Prostate gland (tissue), 2 donors: ENCODE data around the gene VNN1. TPM values are rescaled to one million over a fixed set of nuclear protein-coding genes. Genes with fewer than 3 reads are reported as not detected.
"Not testable (repeated sequence)": the region's sequence is repeated elsewhere in the genome, so short reads cannot be mapped to it uniquely, and the experiment has no call there.

ENCODE experiments used
- DNase-seq: peaks from one replicate; pipeline ENCODE4 v3.0.0-alpha.2; 2019; ENCODE audit warnings: low spot score
- H3K27ac ChIP-seq, 2 donors: fragments of 200-600 bp; sonication (generic); 2 replicates each; pipeline ENCODE4 v1.5.1; 2017 to 2019
- H3K27me3 ChIP-seq: fragments of 200-600 bp; sonication (generic); replicated peaks from 2 replicates; pipeline ENCODE4 v1.5.1; 2019; ENCODE audit not compliant: insufficient read depth
- H3K36me3 ChIP-seq, 2 donors: fragments of 200-600 bp; sonication (generic); 1 replicate in 1 of 2; 2 replicates in 1 of 2; pipeline versions ENCODE4 v1.5.1 to v1.8.1; 2017 to 2019
- H3K4me1 ChIP-seq: fragments of 200-600 bp; sonication (generic); replicated peaks from 2 replicates; pipeline ENCODE4 v1.5.1; 2019
- H3K4me3 ChIP-seq, 2 donors: fragments of 200-600 bp; sonication (generic); 2 replicates each; pipeline ENCODE4 v1.5.1; 2017 to 2019
- H3K9me3 ChIP-seq: fragments of 200-600 bp; sonication (generic); 2 replicates; pipeline ENCODE4 v1.5.1; 2017
- CTCF ChIP-seq, 4 experiments: fragments of 200-600 bp in 2 of 4; fragments of 450-650 bp in 2 of 4; sonication (generic) in 2 of 4; IDR thresholded peaks; 1 replicate in 3 of 4; 2 replicates in 1 of 4; pipeline ENCODE4 v1.5.1; 2016 to 2019; ENCODE audit warnings: antibody characterized with exemption in 4 of 4, mild to moderate bottlenecking in 2 of 4, moderate library complexity in 2 of 4
- POLR2A ChIP-seq: fragments of 450-650 bp; IDR thresholded peaks from one replicate; pipeline ENCODE4 v1.6.1; 2016; ENCODE audit warnings: antibody characterized with exemption, mild to moderate bottlenecking
- POLR2AphosphoS5 ChIP-seq: sonication (generic); formaldehyde crosslinking; IDR thresholded peaks from one replicate; pipeline ENCODE4 v1.6.1; 2017; ENCODE audit warnings: antibody characterized with exemption
- WGBS: methylation state at CpG from one replicate; pipeline ENCODE4 v1.1.5; 2018; 5-methylcytosine and 5-hydroxymethylcytosine counted together
- intact Hi-C: fragments of 100-400 bp; cut with DNase I; formaldehyde crosslinking; loops from one replicate; pipeline ENCODE4 v1.14.2; 2022
- total RNA-seq, 2 donors: library from RNA; depleted of rRNA; stranded (reverse); fragments of >200 nt; gene quantifications; one replicate each; pipeline ENCODE4 v1.1.0, GENCODE V29; 2016

VNN1 gene
- total RNA-seq, 2 donors from 2014 or later = 0.32 to 0.34 TPM

GRCh38 chr6:132648356-132648755 lies 65.5 kb downstream of the VNN1 start:
- 40% methylated on average over 2 of the region's 2 CpGs for WGBS
- TF ChIP-seq POLR2AphosphoS5 = no peak
- TF ChIP-seq POLR2A = no peak
- Histone ChIP-seq H3K27me3 (no peaks in the 10 kb centered on the region), H3K4me3 (no peak overlapping the region), H3K27ac (no peak overlapping the region), H3K9me3 (no peaks in the 10 kb centered on the region), H3K36me3 (no peaks in the 10 kb centered on the region), H3K4me1 (no peaks in the 10 kb centered on the region)
- intact Hi-C loops = no loop called here
- no peak for DNase-seq

DNA sequence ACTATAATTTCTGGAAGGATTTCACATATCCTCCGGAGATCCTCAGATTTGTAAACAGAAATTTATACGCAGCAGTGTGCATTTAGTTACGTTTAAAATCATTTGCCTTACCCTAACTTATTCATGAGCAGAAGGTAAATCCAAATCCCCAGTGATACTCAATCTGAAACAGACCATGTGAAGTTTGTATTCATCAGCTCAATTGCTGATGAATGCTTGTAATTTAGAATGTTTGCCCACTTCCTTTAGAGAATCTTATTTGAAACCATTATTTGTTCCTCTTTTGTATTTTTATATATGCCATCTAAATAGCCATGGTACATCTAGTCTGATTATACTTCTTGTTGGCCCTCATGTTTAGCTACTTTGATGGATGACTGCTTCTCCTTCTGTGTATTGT lies 70.3 kb downstream of the VNN1 start:
- H3K36me3 ChIP-seq = no peaks in the 10 kb centered on the region
- intact Hi-C loops = no loop called here
- H3K4me1 ChIP-seq = no peaks in the 10 kb centered on the region
- DNase-seq = no peak
- TF ChIP-seq POLR2AphosphoS5 (no peak), CTCF (IDR thresholded peaks at IDR 0.05) (no peak), POLR2A (no peak)
- no peak overlapping the region for H3K4me3 ChIP-seq
- H3K9me3 ChIP-seq = no peaks in the 10 kb centered on the region
- WGBS = 66% methylated on average over 3 of the region's 3 CpGs
- no peaks in the 10 kb centered on the region for H3K27me3 ChIP-seq
- H3K27ac ChIP-seq = no peak overlapping the region

DNA sequence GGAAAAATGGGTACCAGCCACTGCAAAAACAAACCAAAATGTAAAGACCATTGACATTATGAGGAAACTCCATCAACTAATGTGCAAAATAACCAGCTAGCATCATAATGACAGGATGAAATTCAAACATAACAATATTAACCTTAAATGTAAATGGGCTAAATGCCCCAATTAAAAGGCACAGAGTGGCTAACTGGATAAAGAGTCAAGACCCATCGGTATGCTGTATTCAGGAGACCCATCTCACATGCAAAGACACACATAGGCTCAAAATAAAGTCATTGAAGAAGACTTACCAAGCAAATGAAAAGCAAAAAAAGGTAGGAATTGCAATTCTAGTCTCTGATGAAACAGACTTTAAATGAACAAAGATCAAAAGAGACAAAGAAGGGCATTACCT lies 76.7 kb downstream of the VNN1 start:
- H3K4me1 ChIP-seq, H3K36me3 ChIP-seq, DNase-seq, H3K9me3 ChIP-seq, intact Hi-C loops, H3K27me3 ChIP-seq, H3K4me3 ChIP-seq, H3K27ac ChIP-seq: not testable (repeated sequence)
- 97% methylated on average over 1 of the region's 1 CpG for WGBS

DNA sequence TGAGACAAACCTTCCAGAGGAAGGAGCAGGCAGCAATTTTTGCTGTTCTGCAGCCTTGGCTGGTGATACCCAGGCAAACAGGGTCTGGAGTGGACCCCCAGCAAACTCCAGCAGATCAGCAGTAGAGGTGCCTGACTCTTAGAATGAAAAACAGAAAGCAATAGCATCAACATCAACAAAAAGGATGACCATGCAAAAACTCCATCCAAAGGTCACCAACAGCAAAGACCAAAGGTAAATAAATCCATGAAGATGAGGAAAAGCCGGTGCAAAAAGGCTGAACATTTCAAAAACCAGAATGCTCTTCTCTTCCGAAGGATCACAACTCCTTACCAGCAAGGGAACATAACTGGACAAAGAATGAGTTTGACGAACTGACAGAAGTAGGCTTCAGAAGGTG lies 77.9 kb downstream of the VNN1 start:
- DNase-seq, intact Hi-C loops: not testable (repeated sequence)
- 96% methylated on average over 3 of the region's 3 CpGs for WGBS

GRCh38 chr6:132635288-132635687 lies 78.6 kb downstream of the VNN1 start:
- H3K4me1 ChIP-seq, H3K36me3 ChIP-seq, DNase-seq, H3K27me3 ChIP-seq, H3K9me3 ChIP-seq, H3K4me3 ChIP-seq, H3K27ac ChIP-seq, intact Hi-C loops: not testable (repeated sequence)
- WGBS = 38% methylated on average over 2 of the region's 3 CpGs

More for the DNA sequence above, 77.9 kb downstream of the VNN1 start:
- not testable (repeated sequence) for H3K4me3 ChIP-seq, H3K36me3 ChIP-seq, H3K27me3 ChIP-seq, H3K9me3 ChIP-seq, H3K4me1 ChIP-seq, H3K27ac ChIP-seq

DNA sequence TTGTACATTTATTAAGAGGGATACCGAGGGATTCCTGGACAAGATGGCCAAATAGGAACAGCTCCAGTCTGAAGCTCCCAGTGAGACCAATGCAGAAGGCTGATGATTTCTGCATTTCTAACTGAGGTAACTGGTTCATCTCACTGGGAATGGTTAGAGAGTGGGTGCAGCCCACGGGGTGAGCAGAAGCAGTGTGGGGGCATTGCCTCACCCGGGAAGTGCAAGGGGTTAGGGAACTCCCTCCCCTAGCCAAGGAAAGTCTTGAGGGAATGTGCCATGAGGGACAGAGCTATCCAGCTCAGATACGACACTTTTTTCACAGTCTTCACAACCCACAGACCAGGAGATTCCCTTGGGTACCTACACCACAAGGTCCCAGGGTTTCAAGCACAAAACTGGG lies 79.1 kb downstream of the VNN1 start:
- H3K27ac ChIP-seq = no peak overlapping the region
- H3K9me3 ChIP-seq = no peaks in the 10 kb centered on the region
- intact Hi-C loops = no loop called here
- DNase-seq = no peak
- H3K4me3 ChIP-seq = no peak overlapping the region
- no peaks in the 10 kb centered on the region for H3K27me3 ChIP-seq
- no peaks in the 10 kb centered on the region for H3K4me1 ChIP-seq
- H3K36me3 ChIP-seq = no peaks in the 10 kb centered on the region
- TF ChIP-seq POLR2A = no peak
- no peak for TF ChIP-seq CTCF (IDR thresholded peaks at IDR 0.05)
- no peak for TF ChIP-seq POLR2AphosphoS5
- 70% methylated on average over 4 of the region's 4 CpGs for WGBS

DNA sequence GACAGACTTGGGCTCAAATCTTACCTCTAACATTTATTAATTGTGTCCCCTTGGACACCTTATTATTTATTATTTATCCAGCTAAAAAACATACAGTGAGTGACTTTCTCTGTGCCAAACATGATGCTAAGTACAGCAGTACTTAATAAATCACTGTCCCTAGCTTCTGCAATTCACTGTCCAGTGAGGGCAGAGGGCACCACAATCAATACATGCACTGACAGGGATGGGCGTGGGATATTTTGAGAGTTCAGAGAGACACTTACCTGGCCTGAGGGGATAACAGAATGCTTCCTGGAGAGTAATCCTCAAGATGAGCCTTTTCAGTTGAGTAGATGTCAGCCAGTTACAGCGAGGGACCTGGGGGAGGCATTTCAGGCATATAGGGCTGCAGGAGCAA lies 80.5 kb downstream of the VNN1 start:
- no peak for DNase-seq
- intact Hi-C loops = no loop called here
- no peaks in the 10 kb centered on the region for H3K9me3 ChIP-seq

More for the DNA sequence above, 80.5 kb downstream of the VNN1 start:
- WGBS = 92% methylated on average over 2 of the region's 2 CpGs
- Histone ChIP-seq H3K27me3 (no peaks in the 10 kb centered on the region), H3K36me3 (no peaks in the 10 kb centered on the region), H3K27ac (no peak overlapping the region), H3K4me1 (no peaks in the 10 kb centered on the region), H3K4me3 (no peak overlapping the region)
- TF ChIP-seq POLR2A (no peak), POLR2AphosphoS5 (no peak), CTCF (IDR thresholded peaks at IDR 0.05) (no peak)

Other genes starting within 250 kb of the VNN1 start
- 10 to 100 TPM; 17.6 to 27.1 TPM for gene STX7, start 200.9 kb downstream of the VNN1 start, total RNA-seq
- gene TAAR9, start 175.8 kb downstream of the VNN1 start, total RNA-seq = not detected
- gene TAAR8, start 161.4 kb downstream of the VNN1 start, total RNA-seq = not detected
- not detected for gene TAAR6, start 143.7 kb downstream of the VNN1 start, total RNA-seq
- gene TAAR5, start 124.3 kb downstream of the VNN1 start, total RNA-seq = not detected
- not detected for gene TAAR2, start 89.8 kb downstream of the VNN1 start, total RNA-seq
- not detected for gene TAAR1, start 54.9 kb downstream of the VNN1 start, total RNA-seq
- 1 to 10 TPM in 1 of 2 donors, not detected in 1; 1.5 TPM for gene VNN2, start 43.8 kb upstream of the VNN1 start, total RNA-seq
- 1 to 10 TPM; 5.4 to 7.7 TPM for gene SLC18B1, start 84.6 kb upstream of the VNN1 start, total RNA-seq
- gene RPS12, start 100.5 kb upstream of the VNN1 start, total RNA-seq = 1,000 to 10,000 TPM in 1 of 2 donors, 100 to 1,000 TPM in 1; 943 to 2,133 TPM